ENCODE measurements around the gene F2RL1. TPM values are rescaled to one million over a fixed set of nuclear protein-coding genes. Genes with fewer than 3 reads are reported as not detected.

F2RL1 gene
- total and polyA plus RNA-seq, 2 of the 13 experiments (the other 11 are each of a cell fraction or from before 2014, with no cell fraction given), result 9.9 to 23.0 TPM

DNA sequence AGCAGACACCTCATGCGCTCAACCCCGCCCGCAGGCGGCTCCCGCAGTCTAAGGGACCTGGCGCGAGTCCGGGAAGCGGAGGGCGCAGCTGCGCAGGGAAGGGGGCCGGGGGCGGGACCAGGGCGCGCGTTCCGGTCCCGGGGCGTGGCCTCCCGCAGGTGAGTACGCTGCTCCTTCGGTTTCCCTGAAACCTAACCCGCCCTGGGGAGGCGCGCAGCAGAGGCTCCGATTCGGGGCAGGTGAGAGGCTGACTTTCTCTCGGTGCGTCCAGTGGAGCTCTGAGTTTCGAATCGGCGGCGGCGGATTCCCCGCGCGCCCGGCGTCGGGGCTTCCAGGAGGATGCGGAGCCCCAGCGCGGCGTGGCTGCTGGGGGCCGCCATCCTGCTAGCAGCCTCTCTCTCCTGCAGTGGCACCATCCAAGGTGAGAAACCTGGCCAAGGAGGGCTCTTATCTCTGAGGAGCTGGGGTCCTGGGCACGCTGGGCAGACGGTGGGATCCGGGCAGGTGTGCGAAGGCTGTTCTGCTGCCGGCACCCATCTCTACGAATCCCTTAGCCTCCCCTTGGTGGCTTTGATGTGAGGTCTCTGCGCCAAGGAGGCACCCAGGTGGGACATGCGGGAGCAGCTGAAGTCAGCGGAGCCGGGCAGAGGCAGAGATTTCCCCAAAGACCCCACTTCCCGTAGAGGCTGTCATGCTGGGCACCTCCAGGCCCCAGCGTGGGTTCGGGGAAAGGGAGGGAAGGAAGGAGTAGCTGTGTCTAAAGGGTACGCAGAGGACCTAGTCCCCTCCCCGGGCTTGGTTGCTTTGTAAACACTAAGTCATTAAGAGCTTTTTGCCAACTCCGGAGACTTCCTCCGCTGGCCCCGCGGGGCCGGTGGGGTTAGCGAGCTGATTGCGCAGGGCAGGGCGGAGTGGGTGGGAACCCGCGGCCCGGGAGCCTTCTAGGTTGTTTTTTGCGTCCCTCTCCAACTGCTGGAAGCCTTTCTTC is at the start of gene F2RL1 (continued):
- TF ChIP-seq ZSCAN25 (CRISPR knock-in tag; IDR thresholded peaks at IDR 0.05) (0 out of 2 replicates have a peak, but pooled peaks have one; percentile 32), TBP (CRISPR knock-in tag; IDR thresholded peaks at IDR 0.05) (0 out of 2 replicates have a peak, but pooled peaks have one; percentile 33), LCORL (IDR thresholded peaks at IDR 0.05) (no peak), LCORL (CRISPR knock-in tag; IDR thresholded peaks at IDR 0.05) (peak; percentile 42; the same call in 1 of the 2 replicates), ZNF24 (IDR thresholded peaks at IDR 0.05) (no peak), RBFOX2 (IDR thresholded peaks at IDR 0.05; ENCODE audit: low read depth, low read length) (peak; percentile 80), BRD4 (CRISPR knock-in tag; IDR thresholded peaks at IDR 0.05) (no peak), ZNF543 (CRISPR knock-in tag; IDR thresholded peaks at IDR 0.05) (no peak), NFYC (CRISPR knock-in tag; IDR thresholded peaks at IDR 0.05) (no peak), ZNF766 (CRISPR knock-in tag; IDR thresholded peaks at IDR 0.05; ENCODE audit: borderline replicate concordance) (no peak), IRF2 (CRISPR knock-in tag; IDR thresholded peaks at IDR 0.05) (0 out of 2 replicates have a peak, but pooled peaks have one; percentile 21), SP2 (CRISPR knock-in tag; IDR thresholded peaks at IDR 0.05) (no peak), ZNF431 (CRISPR knock-in tag; IDR thresholded peaks at IDR 0.05; ENCODE audit: borderline replicate concordance, low read depth) (no peak), ZNF382 (CRISPR knock-in tag; IDR thresholded peaks at IDR 0.05; ENCODE audit: borderline replicate concordance) (no peak), ZNF17 (CRISPR knock-in tag; IDR thresholded peaks at IDR 0.05) (no peak), ZNF773 (CRISPR knock-in tag; IDR thresholded peaks at IDR 0.05; ENCODE audit: borderline replicate concordance) (no peak)
- TF ChIP-seq, protein P1, sequence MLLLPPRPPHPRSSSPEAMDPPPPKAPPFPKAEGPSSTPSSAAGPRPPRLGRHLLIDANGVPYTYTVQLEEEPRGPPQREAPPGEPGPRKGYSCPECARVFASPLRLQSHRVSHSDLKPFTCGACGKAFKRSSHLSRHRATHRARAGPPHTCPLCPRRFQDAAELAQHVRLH (CRISPR knock-in tag; IDR thresholded peaks at IDR 0.05; ENCODE audit: borderline replicate concordance, low read depth), result peak; percentile 25; the same call in 1 of the 2 replicates
- TF ChIP-seq, protein P2, sequence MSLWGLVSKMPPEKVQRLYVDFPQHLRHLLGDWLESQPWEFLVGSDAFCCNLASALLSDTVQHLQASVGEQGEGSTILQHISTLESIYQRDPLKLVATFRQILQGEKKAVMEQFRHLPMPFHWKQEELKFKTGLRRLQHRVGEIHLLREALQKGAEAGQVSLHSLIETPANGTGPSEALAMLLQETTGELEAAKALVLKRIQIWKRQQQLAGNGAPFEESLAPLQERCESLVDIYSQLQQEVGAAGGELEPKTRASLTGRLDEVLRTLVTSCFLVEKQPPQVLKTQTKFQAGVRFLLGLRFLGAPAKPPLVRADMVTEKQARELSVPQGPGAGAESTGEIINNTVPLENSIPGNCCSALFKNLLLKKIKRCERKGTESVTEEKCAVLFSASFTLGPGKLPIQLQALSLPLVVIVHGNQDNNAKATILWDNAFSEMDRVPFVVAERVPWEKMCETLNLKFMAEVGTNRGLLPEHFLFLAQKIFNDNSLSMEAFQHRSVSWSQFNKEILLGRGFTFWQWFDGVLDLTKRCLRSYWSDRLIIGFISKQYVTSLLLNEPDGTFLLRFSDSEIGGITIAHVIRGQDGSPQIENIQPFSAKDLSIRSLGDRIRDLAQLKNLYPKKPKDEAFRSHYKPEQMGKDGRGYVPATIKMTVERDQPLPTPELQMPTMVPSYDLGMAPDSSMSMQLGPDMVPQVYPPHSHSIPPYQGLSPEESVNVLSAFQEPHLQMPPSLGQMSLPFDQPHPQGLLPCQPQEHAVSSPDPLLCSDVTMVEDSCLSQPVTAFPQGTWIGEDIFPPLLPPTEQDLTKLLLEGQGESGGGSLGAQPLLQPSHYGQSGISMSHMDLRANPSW (CRISPR knock-in tag; IDR thresholded peaks at IDR 0.05; ENCODE audit: borderline replicate concordance), result no peak
- TF ChIP-seq, protein P3, sequence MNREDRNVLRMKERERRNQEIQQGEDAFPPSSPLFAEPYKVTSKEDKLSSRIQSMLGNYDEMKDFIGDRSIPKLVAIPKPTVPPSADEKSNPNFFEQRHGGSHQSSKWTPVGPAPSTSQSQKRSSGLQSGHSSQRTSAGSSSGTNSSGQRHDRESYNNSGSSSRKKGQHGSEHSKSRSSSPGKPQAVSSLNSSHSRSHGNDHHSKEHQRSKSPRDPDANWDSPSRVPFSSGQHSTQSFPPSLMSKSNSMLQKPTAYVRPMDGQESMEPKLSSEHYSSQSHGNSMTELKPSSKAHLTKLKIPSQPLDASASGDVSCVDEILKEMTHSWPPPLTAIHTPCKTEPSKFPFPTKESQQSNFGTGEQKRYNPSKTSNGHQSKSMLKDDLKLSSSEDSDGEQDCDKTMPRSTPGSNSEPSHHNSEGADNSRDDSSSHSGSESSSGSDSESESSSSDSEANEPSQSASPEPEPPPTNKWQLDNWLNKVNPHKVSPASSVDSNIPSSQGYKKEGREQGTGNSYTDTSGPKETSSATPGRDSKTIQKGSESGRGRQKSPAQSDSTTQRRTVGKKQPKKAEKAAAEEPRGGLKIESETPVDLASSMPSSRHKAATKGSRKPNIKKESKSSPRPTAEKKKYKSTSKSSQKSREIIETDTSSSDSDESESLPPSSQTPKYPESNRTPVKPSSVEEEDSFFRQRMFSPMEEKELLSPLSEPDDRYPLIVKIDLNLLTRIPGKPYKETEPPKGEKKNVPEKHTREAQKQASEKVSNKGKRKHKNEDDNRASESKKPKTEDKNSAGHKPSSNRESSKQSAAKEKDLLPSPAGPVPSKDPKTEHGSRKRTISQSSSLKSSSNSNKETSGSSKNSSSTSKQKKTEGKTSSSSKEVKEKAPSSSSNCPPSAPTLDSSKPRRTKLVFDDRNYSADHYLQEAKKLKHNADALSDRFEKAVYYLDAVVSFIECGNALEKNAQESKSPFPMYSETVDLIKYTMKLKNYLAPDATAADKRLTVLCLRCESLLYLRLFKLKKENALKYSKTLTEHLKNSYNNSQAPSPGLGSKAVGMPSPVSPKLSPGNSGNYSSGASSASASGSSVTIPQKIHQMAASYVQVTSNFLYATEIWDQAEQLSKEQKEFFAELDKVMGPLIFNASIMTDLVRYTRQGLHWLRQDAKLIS (CRISPR knock-in tag; IDR thresholded peaks at IDR 0.05), result no peak
- TF ChIP-seq, protein P4, sequence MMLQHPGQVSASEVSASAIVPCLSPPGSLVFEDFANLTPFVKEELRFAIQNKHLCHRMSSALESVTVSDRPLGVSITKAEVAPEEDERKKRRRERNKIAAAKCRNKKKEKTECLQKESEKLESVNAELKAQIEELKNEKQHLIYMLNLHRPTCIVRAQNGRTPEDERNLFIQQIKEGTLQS (CRISPR knock-in tag; IDR thresholded peaks at IDR 0.05), result no peak; the same call in 1 of the 2 replicates
- TF ChIP-seq, protein P5, sequence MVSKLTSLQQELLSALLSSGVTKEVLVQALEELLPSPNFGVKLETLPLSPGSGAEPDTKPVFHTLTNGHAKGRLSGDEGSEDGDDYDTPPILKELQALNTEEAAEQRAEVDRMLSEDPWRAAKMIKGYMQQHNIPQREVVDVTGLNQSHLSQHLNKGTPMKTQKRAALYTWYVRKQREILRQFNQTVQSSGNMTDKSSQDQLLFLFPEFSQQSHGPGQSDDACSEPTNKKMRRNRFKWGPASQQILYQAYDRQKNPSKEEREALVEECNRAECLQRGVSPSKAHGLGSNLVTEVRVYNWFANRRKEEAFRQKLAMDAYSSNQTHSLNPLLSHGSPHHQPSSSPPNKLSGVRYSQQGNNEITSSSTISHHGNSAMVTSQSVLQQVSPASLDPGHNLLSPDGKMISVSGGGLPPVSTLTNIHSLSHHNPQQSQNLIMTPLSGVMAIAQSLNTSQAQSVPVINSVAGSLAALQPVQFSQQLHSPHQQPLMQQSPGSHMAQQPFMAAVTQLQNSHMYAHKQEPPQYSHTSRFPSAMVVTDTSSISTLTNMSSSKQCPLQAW (CRISPR knock-in tag; IDR thresholded peaks at IDR 0.05), result peak; percentile 65; the same call in 1 of the 2 replicates

Data from HepG2 (cell line).